ENCODE measurements around the gene CACNA1D.

The CACNA1D gene

DNA sequence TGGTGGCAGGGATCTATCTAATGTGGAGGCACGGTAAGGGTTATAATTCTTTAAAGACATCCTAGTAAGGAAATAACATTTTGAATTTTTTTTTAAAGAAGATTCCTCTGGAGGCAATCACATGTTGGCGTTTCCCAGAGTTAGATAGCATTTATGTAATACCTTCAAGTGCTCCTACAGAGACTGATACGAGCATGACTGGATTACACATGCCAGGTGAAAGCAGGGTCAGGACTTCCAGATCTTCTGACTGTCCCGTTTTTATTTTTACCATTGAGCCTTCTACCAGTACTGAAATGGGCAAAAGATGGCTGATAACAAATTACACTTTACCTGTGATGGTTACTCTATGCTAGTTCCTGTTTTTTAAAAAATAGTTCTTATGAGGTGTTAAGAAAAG lies 365.8 kb downstream of the CACNA1D start:
- no peak for DNase-seq

GRCh38 chr3:53862241-53862640 lies 367.8 kb downstream of the CACNA1D start:
- no peak for DNase-seq

DNA sequence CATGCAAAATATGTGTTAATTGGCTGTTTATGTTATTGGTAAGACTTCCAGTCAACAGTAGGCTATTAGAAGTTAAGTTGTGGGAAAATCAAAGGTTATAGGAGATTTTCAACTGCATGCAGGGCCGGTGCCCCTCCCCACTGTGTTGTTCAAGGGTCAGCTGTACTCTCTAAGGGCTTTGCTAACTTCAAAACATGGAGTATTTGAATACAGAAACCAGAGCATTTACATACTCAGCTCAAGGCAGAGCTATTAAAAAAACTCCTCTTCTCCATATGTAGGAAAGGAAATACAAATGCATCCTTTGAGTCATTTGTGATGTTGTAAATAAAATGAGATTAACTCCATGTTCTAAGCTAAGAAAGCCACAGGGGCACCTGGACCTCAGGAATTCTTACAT lies 368.7 kb downstream of the CACNA1D start:
- no peak for DNase-seq
